Diencephalon (tissue), 1 donor: ENCODE measurements around the gene KCTD1. TPM values are rescaled to one million over a fixed set of nuclear protein-coding genes. Genes with fewer than 3 reads are reported as not detected.

Source experiments
- small RNA-seq: library from RNA; depleted of rRNA; stranded (forward); fragments of <200 nt; gene quantifications from one replicate; pipeline ENCODE3, GENCODE V24; 2014
- total RNA-seq: library from RNA; depleted of rRNA; stranded (reverse); fragments of >200 nt; gene quantifications from one replicate; pipeline ENCODE4 v1.2.3, GENCODE V29; 2014

The KCTD1 gene
- 33.4 TPM for total RNA-seq

GRCh38 chr18:26548415-26549262 is at the start of gene KCTD1:
KCTD1 (minus strand) TSS chr18:26548553; CDS start chr18:26548536, 17 bp downstream.

Small RNAs within 50 kb of the gene (small RNA-seq; reads per million reads assigned to genes)
- gene MIR8057, result not detected
